Measurements from ENCODE around the gene COL5A2. TPM values are rescaled to one million over a fixed set of nuclear protein-coding genes. Genes with fewer than 3 reads are reported as not detected.

The COL5A2 gene
- polyA plus RNA-seq, 1 donor from 2014 or later: 3.6 TPM

- TF ChIP-seq TAF1 (IDR thresholded peaks at IDR 0.05; ENCODE audit: low read depth): no peak
- TF ChIP-seq, protein P1, sequence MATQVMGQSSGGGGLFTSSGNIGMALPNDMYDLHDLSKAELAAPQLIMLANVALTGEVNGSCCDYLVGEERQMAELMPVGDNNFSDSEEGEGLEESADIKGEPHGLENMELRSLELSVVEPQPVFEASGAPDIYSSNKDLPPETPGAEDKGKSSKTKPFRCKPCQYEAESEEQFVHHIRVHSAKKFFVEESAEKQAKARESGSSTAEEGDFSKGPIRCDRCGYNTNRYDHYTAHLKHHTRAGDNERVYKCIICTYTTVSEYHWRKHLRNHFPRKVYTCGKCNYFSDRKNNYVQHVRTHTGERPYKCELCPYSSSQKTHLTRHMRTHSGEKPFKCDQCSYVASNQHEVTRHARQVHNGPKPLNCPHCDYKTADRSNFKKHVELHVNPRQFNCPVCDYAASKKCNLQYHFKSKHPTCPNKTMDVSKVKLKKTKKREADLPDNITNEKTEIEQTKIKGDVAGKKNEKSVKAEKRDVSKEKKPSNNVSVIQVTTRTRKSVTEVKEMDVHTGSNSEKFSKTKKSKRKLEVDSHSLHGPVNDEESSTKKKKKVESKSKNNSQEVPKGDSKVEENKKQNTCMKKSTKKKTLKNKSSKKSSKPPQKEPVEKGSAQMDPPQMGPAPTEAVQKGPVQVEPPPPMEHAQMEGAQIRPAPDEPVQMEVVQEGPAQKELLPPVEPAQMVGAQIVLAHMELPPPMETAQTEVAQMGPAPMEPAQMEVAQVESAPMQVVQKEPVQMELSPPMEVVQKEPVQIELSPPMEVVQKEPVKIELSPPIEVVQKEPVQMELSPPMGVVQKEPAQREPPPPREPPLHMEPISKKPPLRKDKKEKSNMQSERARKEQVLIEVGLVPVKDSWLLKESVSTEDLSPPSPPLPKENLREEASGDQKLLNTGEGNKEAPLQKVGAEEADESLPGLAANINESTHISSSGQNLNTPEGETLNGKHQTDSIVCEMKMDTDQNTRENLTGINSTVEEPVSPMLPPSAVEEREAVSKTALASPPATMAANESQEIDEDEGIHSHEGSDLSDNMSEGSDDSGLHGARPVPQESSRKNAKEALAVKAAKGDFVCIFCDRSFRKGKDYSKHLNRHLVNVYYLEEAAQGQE (IDR thresholded peaks at IDR 0.05; ENCODE audit: borderline replicate concordance): no peak
- TF ChIP-seq POLR2AphosphoS5 (IDR thresholded peaks at IDR 0.05): no peak
- TF ChIP-seq SMC3 (conservative IDR thresholded peaks at IDR 0.05; ENCODE audit: poor library complexity): no peak
- TF ChIP-seq, protein P2, sequence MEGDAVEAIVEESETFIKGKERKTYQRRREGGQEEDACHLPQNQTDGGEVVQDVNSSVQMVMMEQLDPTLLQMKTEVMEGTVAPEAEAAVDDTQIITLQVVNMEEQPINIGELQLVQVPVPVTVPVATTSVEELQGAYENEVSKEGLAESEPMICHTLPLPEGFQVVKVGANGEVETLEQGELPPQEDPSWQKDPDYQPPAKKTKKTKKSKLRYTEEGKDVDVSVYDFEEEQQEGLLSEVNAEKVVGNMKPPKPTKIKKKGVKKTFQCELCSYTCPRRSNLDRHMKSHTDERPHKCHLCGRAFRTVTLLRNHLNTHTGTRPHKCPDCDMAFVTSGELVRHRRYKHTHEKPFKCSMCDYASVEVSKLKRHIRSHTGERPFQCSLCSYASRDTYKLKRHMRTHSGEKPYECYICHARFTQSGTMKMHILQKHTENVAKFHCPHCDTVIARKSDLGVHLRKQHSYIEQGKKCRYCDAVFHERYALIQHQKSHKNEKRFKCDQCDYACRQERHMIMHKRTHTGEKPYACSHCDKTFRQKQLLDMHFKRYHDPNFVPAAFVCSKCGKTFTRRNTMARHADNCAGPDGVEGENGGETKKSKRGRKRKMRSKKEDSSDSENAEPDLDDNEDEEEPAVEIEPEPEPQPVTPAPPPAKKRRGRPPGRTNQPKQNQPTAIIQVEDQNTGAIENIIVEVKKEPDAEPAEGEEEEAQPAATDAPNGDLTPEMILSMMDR (IDR thresholded peaks at IDR 0.05; ENCODE audit: poor library complexity, severe bottlenecking): no peak
- no peak for TF ChIP-seq RAD21 (conservative IDR thresholded peaks at IDR 0.05)
- no peak for TF ChIP-seq EP300 (conservative IDR thresholded peaks at IDR 0.05; ENCODE audit: poor library complexity, severe bottlenecking)
- no peak for TF ChIP-seq MXI1 (conservative IDR thresholded peaks at IDR 0.05; ENCODE audit: poor library complexity, severe bottlenecking)
- TF ChIP-seq EZH2 (IDR thresholded peaks at IDR 0.05; ENCODE audit: borderline replicate concordance, insufficient read depth, low read length, poor library complexity, severe bottlenecking): no peak
- no peak overlapping the region for H3K4me3 ChIP-seq (ENCODE audit: low read length)
These were observed 2.1 kb upstream of the COL5A2 start for GRCh38 chr2:189181706-189182105.

GRCh38 chr2:189178726-189179569 lies 613 bp downstream of the COL5A2 start:
- H2AFZ ChIP-seq (ENCODE audit: low read depth, low read length): no peak overlapping the region
- TF ChIP-seq, protein P1 (IDR thresholded peaks at IDR 0.05; ENCODE audit: borderline replicate concordance): no peak
- no peak for TF ChIP-seq TAF1 (IDR thresholded peaks at IDR 0.05; ENCODE audit: low read depth)
- no peaks in the 10 kb centered on the region for H3K27me3 ChIP-seq (ENCODE audit: insufficient read depth, low read depth, low read length)
- H3K36me3 ChIP-seq (ENCODE audit: insufficient read depth, low read length): no peaks in the 10 kb centered on the region
- peaks cover 19% of the 10 kb centered on the region for H3K79me2 ChIP-seq (replicated peaks; ENCODE audit: insufficient read depth, low read length)
- H3K9me2 ChIP-seq (ENCODE audit: insufficient read depth, low read length): no peaks in the 10 kb centered on the region
- no peak overlapping the region for H3K4me3 ChIP-seq (ENCODE audit: low read length)
- H3K9ac ChIP-seq (ENCODE audit: low read length): no peak overlapping the region
- no peaks in the 10 kb centered on the region for H3K9me3 ChIP-seq (ENCODE audit: low read length)
- H3K27ac ChIP-seq (ENCODE audit: low read length): no peak overlapping the region
- no peaks in the 10 kb centered on the region for H3F3A ChIP-seq (ENCODE audit: insufficient read depth, low read length, poor library complexity, severe bottlenecking)
- H3K4me2 ChIP-seq (ENCODE audit: low read length): no peak overlapping the region
- H4K20me1 ChIP-seq (ENCODE audit: insufficient read depth): no peaks in the 10 kb centered on the region

More at GRCh38 chr2:189181706-189182105, 2.1 kb upstream of the COL5A2 start:
- H3K9ac ChIP-seq (ENCODE audit: low read length): no peak overlapping the region
- H3K27ac ChIP-seq (ENCODE audit: low read length): no peak overlapping the region
- H3K79me2 ChIP-seq (replicated peaks; ENCODE audit: insufficient read depth, low read length): peaks cover 14% of the 10 kb centered on the region
- no peaks in the 10 kb centered on the region for H3K27me3 ChIP-seq (ENCODE audit: insufficient read depth, low read depth, low read length)
- no peak overlapping the region for H2AFZ ChIP-seq (ENCODE audit: low read depth, low read length)
- H4K20me1 ChIP-seq (ENCODE audit: insufficient read depth): no peaks in the 10 kb centered on the region
- H3K9me3 ChIP-seq (ENCODE audit: low read length): no peaks in the 10 kb centered on the region
- no peaks in the 10 kb centered on the region for H3K36me3 ChIP-seq (ENCODE audit: insufficient read depth, low read length)
- H3K9me2 ChIP-seq (ENCODE audit: insufficient read depth, low read length): no peaks in the 10 kb centered on the region
- no peak overlapping the region for H3K4me2 ChIP-seq (ENCODE audit: low read length)
- H3F3A ChIP-seq (ENCODE audit: insufficient read depth, low read length, poor library complexity, severe bottlenecking): no peaks in the 10 kb centered on the region
